Measurements from ENCODE around the gene ARHGAP8. TPM values are rescaled to one million over a fixed set of nuclear protein-coding genes. Genes with fewer than 3 reads are reported as not detected.
A peak's percentile ranks its signal among the peaks of the same experiment; 100 is the strongest.

The ARHGAP8 gene
- 45.4 and 62.8 TPM in 2 replicates for total RNA-seq (2014; rRNA removed; shearing (Covaris generic))
- polyA plus RNA-seq (2016; fragmentation: Nextera tagmentation; extraction: Ambion mirVana) = 60.8 and 64.9 TPM in 2 replicates
- long read RNA-seq, transcript ARHGAP8-202 (12 exons, 1,584 nt) = major isoform, 32 of 45 reads
- long read RNA-seq, partial matches to known transcripts = 3 of 45 reads
- long read RNA-seq, other reads (novel, unspliced or antisense) = 9 of 45 reads

DNA sequence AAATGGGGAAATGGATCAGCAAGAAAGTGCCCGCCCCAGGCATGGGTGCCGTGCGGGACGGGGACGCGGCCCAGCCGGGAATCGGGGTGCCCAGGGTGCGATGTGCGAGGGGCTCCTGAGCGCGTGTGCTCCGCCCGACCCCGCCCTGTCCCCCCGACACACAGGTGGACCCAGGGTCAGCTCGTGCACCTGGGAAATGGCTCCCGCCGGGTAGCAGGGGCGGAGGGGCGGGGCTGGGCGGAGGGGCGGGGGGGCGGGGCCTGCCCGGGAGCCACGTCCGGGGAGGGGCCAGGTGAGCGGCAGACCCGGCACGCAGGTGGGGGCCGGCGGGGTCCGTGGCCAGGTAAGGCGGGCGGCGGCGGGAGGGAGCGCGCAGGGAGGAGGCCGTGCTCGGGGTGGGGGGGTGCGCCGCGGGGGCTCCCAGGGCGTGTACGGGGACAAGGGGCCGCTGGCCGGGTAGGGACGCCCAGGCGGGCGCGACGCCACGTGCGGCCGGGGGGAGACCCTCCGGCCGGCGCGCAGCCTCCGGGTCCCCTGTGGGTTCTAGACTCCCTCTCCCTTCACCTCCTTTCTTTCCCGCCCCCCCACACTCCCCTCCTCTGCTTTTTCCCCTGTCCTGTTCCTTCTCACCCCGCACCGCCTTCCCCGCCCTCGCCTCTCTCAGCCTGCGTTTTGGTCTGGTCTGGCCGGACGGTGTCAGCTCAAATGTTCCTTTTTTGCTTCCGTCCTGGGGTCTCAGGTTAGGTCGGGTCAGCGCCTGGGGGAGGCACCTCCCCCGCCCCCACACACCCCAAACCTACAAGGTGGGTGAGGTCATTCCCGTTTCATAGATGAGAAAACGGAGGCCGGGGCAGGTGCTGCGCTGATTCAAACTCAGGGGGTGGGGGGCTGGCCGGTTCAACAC is at the start of gene ARHGAP8:
TSS of gene ARHGAP8 (plus strand) at position 291 of the 904 bp plus-strand sequence. CDS start 33,953 bp downstream, outside the sequence.
- Mint-ChIP-seq H3K9me3 (peaks cover 7% of the 10 kb centered on the region; the same call in 2 of the 3 replicates), H3K4me3 (peak within 1 kb of the TSS; percentile 90), H3K27me3 (ENCODE audit: insufficient read depth, low read depth, poor library complexity) (peaks cover 26% of the 10 kb centered on the region), H3K36me3 (ENCODE audit: low read depth) (peaks cover 20% of the 10 kb centered on the region), H3K4me1 (peaks cover 36% of the 10 kb centered on the region), H3K27ac (no peak within 1 kb of the TSS)
- H3K4me3 ChIP-seq = peak within 1 kb of the TSS; percentile 96
- peak within 1 kb of the TSS; percentile 81 for H2AFZ ChIP-seq
- H4K20me1 ChIP-seq (replicated peaks; ENCODE audit: insufficient read depth) = peaks cover 7% of the 10 kb centered on the region
- H3K4me2 ChIP-seq = peak within 1 kb of the TSS; percentile 99
- H3K27ac ChIP-seq (ENCODE audit: low read depth) = peak within 1 kb of the TSS; percentile 39; the same call in 1 of the 2 replicates
- peaks cover 4% of the 10 kb centered on the region; the same call in 1 of the 2 replicates for H3K9me2 ChIP-seq (ENCODE audit: insufficient read depth)
- ATAC-seq = peak; percentile 59
- H3K36me3 ChIP-seq (ENCODE audit: insufficient read depth) = no peaks in the 10 kb centered on the region
- TF ChIP-seq, protein P1, sequence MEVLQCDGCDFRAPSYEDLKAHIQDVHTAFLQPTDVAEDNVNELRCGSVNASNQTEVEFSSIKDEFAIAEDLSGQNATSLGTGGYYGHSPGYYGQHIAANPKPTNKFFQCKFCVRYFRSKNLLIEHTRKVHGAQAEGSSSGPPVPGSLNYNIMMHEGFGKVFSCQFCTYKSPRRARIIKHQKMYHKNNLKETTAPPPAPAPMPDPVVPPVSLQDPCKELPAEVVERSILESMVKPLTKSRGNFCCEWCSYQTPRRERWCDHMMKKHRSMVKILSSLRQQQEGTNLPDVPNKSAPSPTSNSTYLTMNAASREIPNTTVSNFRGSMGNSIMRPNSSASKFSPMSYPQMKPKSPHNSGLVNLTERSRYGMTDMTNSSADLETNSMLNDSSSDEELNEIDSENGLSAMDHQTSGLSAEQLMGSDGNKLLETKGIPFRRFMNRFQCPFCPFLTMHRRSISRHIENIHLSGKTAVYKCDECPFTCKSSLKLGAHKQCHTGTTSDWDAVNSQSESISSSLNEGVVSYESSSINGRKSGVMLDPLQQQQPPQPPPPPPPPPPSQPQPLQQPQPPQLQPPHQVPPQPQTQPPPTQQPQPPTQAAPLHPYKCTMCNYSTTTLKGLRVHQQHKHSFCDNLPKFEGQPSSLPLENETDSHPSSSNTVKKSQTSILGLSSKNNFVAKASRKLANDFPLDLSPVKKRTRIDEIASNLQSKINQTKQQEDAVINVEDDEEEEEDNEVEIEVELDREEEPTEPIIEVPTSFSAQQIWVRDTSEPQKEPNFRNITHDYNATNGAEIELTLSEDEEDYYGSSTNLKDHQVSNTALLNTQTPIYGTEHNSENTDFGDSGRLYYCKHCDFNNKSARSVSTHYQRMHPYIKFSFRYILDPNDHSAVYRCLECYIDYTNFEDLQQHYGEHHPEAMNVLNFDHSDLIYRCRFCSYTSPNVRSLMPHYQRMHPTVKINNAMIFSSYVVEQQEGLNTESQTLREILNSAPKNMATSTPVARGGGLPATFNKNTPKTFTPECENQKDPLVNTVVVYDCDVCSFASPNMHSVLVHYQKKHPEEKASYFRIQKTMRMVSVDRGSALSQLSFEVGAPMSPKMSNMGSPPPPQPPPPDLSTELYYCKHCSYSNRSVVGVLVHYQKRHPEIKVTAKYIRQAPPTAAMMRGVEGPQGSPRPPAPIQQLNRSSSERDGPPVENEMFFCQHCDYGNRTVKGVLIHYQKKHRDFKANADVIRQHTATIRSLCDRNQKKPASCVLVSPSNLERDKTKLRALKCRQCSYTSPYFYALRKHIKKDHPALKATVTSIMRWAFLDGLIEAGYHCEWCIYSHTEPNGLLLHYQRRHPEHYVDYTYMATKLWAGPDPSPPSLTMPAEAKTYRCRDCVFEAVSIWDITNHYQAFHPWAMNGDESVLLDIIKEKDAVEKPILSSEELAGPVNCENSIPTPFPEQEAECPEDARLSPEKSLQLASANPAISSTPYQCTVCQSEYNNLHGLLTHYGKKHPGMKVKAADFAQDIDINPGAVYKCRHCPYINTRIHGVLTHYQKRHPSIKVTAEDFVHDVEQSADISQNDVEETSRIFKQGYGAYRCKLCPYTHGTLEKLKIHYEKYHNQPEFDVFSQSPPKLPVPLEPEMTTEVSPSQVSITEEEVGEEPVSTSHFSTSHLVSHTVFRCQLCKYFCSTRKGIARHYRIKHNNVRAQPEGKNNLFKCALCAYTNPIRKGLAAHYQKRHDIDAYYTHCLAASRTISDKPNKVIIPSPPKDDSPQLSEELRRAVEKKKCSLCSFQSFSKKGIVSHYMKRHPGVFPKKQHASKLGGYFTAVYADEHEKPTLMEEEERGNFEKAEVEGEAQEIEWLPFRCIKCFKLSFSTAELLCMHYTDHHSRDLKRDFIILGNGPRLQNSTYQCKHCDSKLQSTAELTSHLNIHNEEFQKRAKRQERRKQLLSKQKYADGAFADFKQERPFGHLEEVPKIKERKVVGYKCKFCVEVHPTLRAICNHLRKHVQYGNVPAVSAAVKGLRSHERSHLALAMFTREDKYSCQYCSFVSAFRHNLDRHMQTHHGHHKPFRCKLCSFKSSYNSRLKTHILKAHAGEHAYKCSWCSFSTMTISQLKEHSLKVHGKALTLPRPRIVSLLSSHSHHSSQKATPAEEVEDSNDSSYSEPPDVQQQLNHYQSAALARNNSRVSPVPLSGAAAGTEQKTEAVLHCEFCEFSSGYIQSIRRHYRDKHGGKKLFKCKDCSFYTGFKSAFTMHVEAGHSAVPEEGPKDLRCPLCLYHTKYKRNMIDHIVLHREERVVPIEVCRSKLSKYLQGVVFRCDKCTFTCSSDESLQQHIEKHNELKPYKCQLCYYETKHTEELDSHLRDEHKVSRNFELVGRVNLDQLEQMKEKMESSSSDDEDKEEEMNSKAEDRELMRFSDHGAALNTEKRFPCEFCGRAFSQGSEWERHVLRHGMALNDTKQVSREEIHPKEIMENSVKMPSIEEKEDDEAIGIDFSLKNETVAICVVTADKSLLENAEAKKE (CRISPR knock-in tag; IDR thresholded peaks at IDR 0.05) = no peak
- TF ChIP-seq EZH2phosphoT487 (IDR thresholded peaks at IDR 0.05; ENCODE audit: unreplicated experiment) (no peak), ZNF114 (CRISPR knock-in tag; IDR thresholded peaks at IDR 0.05) (no peak), JUNB (IDR thresholded peaks at IDR 0.05; ENCODE audit: unreplicated experiment) (no peak), POLR2AphosphoS5 (IDR thresholded peaks at IDR 0.05; ENCODE audit: low read depth) (peak; percentile 63)
- peaks cover 36% of the 10 kb centered on the region for H3K4me1 ChIP-seq (ENCODE audit: insufficient read depth)
- H3K27me3 ChIP-seq (ENCODE audit: insufficient read depth) = no peaks in the 10 kb centered on the region
- 0 out of 2 replicates have a peak, but pooled peaks cover 12% of the 10 kb centered on the region for H3F3A ChIP-seq (replicated peaks; ENCODE audit: low read depth)
- H3K79me2 ChIP-seq (replicated peaks; ENCODE audit: insufficient read depth) = peaks cover 47% of the 10 kb centered on the region
- DNase-seq (ENCODE audit: low spot score) = peak; percentile 85
